Esophagus muscularis mucosa (tissue), 4 donors: ENCODE measurements around the gene GRIK5. TPM values are rescaled to one million over a fixed set of nuclear protein-coding genes. Genes with fewer than 3 reads are reported as not detected.

Experiments
- DNase-seq: peaks from one replicate; pipeline ENCODE4 v3.0.0-alpha.2; 2017; ENCODE audit errors: extremely low spot score
- H3K27ac ChIP-seq, 4 donors: fragments of 200-600 bp; sonication (generic); replicated peaks in 1 of 4; 1 replicate in 3 of 4; 2 replicates in 1 of 4; pipeline ENCODE4 v1.5.1; 2016 to 2019; ENCODE audit warnings: mild to moderate bottlenecking in 1 of 4
- H3K27me3 ChIP-seq, 4 donors: fragments of 200-600 bp; sonication (generic); one replicate each; pipeline versions ENCODE4 v1.5.1 to v1.6.0; 2016 to 2019
- H3K36me3 ChIP-seq, 4 donors: fragments of 200-600 bp; sonication (generic); one replicate each; pipeline ENCODE4 v1.5.1; 2016 to 2019
- H3K4me1 ChIP-seq, 4 donors: fragments of 200-600 bp; sonication (generic); one replicate each; pipeline ENCODE4 v1.5.1; 2016 to 2019
- H3K4me3 ChIP-seq, 4 donors: fragments of 200-600 bp; sonication (generic); 1 replicate in 2 of 4; 2 replicates in 2 of 4; pipeline ENCODE4 v1.5.1; 2016 to 2019; ENCODE audit warnings: mild to moderate bottlenecking in 4 of 4, moderate library complexity in 1 of 4
- H3K9me3 ChIP-seq, 4 donors: fragments of 200-600 bp; sonication (generic); 1 replicate in 3 of 4; 2 replicates in 1 of 4; pipeline ENCODE4 v1.5.1; 2016 to 2019
- EP300 ChIP-seq: sonication (generic); formaldehyde crosslinking; IDR thresholded peaks from one replicate; pipeline ENCODE4 v1.6.1; 2017; ENCODE audit warnings: antibody characterized with exemption
- POLR2A ChIP-seq: fragments of 450-650 bp; IDR thresholded peaks from one replicate; pipeline ENCODE4 v1.6.1; 2017; ENCODE audit warnings: antibody characterized with exemption, moderate library complexity, mild to moderate bottlenecking, low read depth
- POLR2AphosphoS5 ChIP-seq, 2 donors: sonication (generic); formaldehyde crosslinking; IDR thresholded peaks; one replicate each; pipeline ENCODE4 v1.6.1; 2017; ENCODE audit warnings: antibody characterized with exemption in 2 of 2
- WGBS: methylation state at CpG from one replicate; pipeline ENCODE4 v1.1.5; 2018; 5-methylcytosine and 5-hydroxymethylcytosine counted together
- intact Hi-C: fragments of 100-400 bp; cut with DNase I; formaldehyde crosslinking; loops from one replicate; pipeline ENCODE4 v1.15.1; 2023
- total RNA-seq, 4 donors: library from RNA; depleted of rRNA; stranded (reverse); fragments of >200 nt; gene quantifications; one replicate each; pipeline versions ENCODE4 v1.1.0 to v1.2.1, GENCODE V29; 2016
- TF ChIP-seq, protein P1 (sequence below), 3 experiments: fragments of 200-600 bp in 2 of 3; fragments of 450-650 bp in 1 of 3; sonication (generic) in 2 of 3; IDR thresholded peaks; one replicate each; pipeline ENCODE4 v1.5.1; 2017 to 2019; ENCODE audit warnings: antibody characterized with exemption in 3 of 3, mild to moderate bottlenecking in 2 of 3, moderate library complexity in 1 of 3

GRIK5 gene
- total RNA-seq, 4 donors from 2014 or later, result 8.6 to 27.6 (median 13.8) TPM

DNA sequence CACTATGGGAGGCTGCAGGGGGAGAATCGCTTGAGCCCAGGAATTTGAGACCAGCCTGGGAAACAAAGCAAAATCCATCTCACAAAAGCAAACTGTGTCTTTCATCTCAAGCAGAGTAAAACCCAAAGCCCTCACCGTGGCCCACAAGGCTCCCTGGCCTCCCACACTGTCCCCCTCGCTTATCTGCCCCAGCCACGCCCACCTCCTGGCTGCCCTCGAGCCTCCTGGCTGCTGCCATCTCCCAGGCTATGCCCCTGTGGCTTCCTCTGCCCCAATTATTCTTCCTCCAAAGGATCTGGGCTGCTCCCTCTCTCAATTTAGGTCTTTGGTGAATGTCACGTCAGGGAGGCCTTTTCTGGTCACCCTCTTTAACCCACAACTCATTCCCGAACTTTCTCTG is 114.5 kb downstream of the GRIK5 start:
- intact Hi-C loops, result loop anchor here (5.0 kb wide), 1 partner anchor 83 kb away; no protein-coding TSS in a partner anchor
- Histone ChIP-seq H3K36me3 (peaks cover 0 to 30% (median 24%) of the 10 kb centered on the region in 4 donors), H3K4me1 (peaks cover 13 to 29% (median 24%) of the 10 kb centered on the region in 4 donors), H3K9me3 (no peaks in the 10 kb centered on the region), H3K27me3 (no peaks in the 10 kb centered on the region), H3K4me3 (no peak overlapping the region), H3K27ac (no peak overlapping the region)
- no peak for DNase-seq
- WGBS, result 75% methylated on average over 7 of the region's 7 CpGs
- TF ChIP-seq, protein P1, sequence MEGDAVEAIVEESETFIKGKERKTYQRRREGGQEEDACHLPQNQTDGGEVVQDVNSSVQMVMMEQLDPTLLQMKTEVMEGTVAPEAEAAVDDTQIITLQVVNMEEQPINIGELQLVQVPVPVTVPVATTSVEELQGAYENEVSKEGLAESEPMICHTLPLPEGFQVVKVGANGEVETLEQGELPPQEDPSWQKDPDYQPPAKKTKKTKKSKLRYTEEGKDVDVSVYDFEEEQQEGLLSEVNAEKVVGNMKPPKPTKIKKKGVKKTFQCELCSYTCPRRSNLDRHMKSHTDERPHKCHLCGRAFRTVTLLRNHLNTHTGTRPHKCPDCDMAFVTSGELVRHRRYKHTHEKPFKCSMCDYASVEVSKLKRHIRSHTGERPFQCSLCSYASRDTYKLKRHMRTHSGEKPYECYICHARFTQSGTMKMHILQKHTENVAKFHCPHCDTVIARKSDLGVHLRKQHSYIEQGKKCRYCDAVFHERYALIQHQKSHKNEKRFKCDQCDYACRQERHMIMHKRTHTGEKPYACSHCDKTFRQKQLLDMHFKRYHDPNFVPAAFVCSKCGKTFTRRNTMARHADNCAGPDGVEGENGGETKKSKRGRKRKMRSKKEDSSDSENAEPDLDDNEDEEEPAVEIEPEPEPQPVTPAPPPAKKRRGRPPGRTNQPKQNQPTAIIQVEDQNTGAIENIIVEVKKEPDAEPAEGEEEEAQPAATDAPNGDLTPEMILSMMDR (IDR thresholded peaks at IDR 0.05), result no peak
- TF ChIP-seq EP300 (no peak), POLR2AphosphoS5 (IDR thresholded peaks at IDR 0.05) (no peak), POLR2A (no peak)

DNA sequence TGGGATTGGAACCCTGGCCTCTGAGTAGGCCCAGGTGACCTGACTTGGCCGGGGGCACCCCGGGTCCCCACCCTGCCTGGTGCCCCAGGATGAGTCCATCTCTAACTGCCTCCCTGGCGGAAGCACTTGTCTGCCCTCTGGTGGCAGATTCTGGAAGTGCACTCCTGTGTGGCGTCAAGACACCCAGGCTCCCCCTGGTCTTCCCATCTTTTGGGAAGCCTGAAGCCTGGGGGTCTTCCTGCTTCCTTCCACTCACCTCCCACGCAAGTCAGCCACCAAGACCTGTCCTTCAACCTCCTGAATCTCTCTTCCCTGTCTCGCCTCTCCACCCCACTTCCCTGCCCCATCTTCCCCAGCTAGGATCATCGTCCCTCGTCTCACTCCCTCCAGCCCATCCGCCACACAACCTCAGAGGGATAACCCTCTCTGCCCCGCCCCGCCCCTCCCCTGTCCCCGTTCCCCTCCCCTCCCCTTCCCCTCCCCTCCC is 118.3 kb downstream of the GRIK5 start:
- TF ChIP-seq EP300 (no peak), POLR2AphosphoS5 (IDR thresholded peaks at IDR 0.05) (peak in 1 of 2 donors; percentile 50), POLR2A (no peak)
- TF ChIP-seq, protein P1 (IDR thresholded peaks at IDR 0.05), result peak in 2 of 3 experiments; percentile 87 to 98
- intact Hi-C loops, result loop anchor here (5.0 kb wide), 1 partner anchor 89 kb away; the partner anchor contains the start of gene RPS19
- Histone ChIP-seq H3K9me3 (no peaks in the 10 kb centered on the region), H3K4me3 (no peak overlapping the region), H3K27me3 (peaks cover 0 to under 1% (median 0%) of the 10 kb centered on the region in 4 donors), H3K36me3 (peaks cover 0 to 24% (median 17%) of the 10 kb centered on the region in 4 donors), H3K27ac (no peak overlapping the region), H3K4me1 (peaks cover 0 to 7% (median 4%) of the 10 kb centered on the region in 4 donors)
- 8% methylated on average over 10 of the region's 12 CpGs for WGBS
- no peak for DNase-seq

Other genes with a start within 250 kb of the GRIK5 start
- not detected for gene LYPD4, start 225.5 kb downstream of the GRIK5 start, total RNA-seq
- gene DMRTC2, start 225.2 kb downstream of the GRIK5 start, total RNA-seq, result not detected
- 1,000 to 10,000 TPM in 3 of 4 donors, 100 to 1,000 TPM in 1; 893 to 1,378 (median 1,179) TPM for gene RPS19, start 210.0 kb downstream of the GRIK5 start, total RNA-seq
- 1 to 10 TPM in 1 of 4 donors, under 1 TPM in 1, not detected in 2; 0.71 to 2.2 TPM for gene CD79A, start 192.9 kb downstream of the GRIK5 start, total RNA-seq
- gene ARHGEF1, start 187.0 kb downstream of the GRIK5 start, total RNA-seq, result 10 to 100 TPM; 54.5 to 71.8 (median 59.7) TPM
- gene ERFL, start 141.8 kb downstream of the GRIK5 start, total RNA-seq, result under 1 TPM in 3 of 4 donors, not detected in 1; 0.32 to 0.42 (median 0.33) TPM
- 100 to 1,000 TPM; 142 to 250 (median 201) TPM for gene RABAC1, start 110.9 kb downstream of the GRIK5 start, total RNA-seq
- gene ATP1A3, start 76.0 kb downstream of the GRIK5 start, total RNA-seq, result 1 to 10 TPM; 2.1 to 4.3 (median 3.5) TPM
- gene ZNF574, start 6.0 kb upstream of the GRIK5 start, total RNA-seq, result 10 to 100 TPM; 15.0 to 28.4 (median 21.7) TPM
- 1 to 10 TPM in 3 of 4 donors, under 1 TPM in 1; 0.52 to 2.5 (median 1.5) TPM for gene POU2F2, start 62.2 kb upstream of the GRIK5 start, total RNA-seq
- 10 to 100 TPM; 22.0 to 42.1 (median 31.2) TPM for gene DEDD2, start 147.5 kb upstream of the GRIK5 start, total RNA-seq
- gene ZNF526, start 150.1 kb upstream of the GRIK5 start, total RNA-seq, result 1 to 10 TPM; 4.3 to 8.6 (median 7.1) TPM
- gene GSK3A, start 172.4 kb upstream of the GRIK5 start, total RNA-seq, result 10 to 100 TPM; 33.8 to 46.1 (median 41.8) TPM
- gene ERF, start 184.9 kb upstream of the GRIK5 start, total RNA-seq, result 10 to 100 TPM; 16.6 to 38.8 (median 35.5) TPM
- 10 to 100 TPM; 37.8 to 74.2 (median 56.3) TPM for gene CIC, start 199.0 kb upstream of the GRIK5 start, total RNA-seq
- under 1 TPM in 2 of 4 donors, not detected in 2; 0.17 to 0.50 TPM for gene PRR19, start 231.9 kb upstream of the GRIK5 start, total RNA-seq
- gene PAFAH1B3, start 232.4 kb upstream of the GRIK5 start, total RNA-seq, result 1 to 10 TPM in 3 of 4 donors, under 1 TPM in 1; 0.83 to 8.6 (median 7.2) TPM
- not detected for gene TMEM145, start 243.1 kb upstream of the GRIK5 start, total RNA-seq